ENCODE measurements around the gene PCBP3.
"Not testable (repeated sequence)": the region's sequence is repeated elsewhere in the genome, so short reads cannot be mapped to it uniquely, and the experiment has no call there.

The PCBP3 gene

GRCh38 chr21:45791562-45792418, 148.3 kb downstream of the PCBP3 start:
- DNase-seq = peak in 5 of 42 donors; percentile 2 to 64 (median 20)
- intact Hi-C loops (cut with DNase I) = no loop called here

GRCh38 chr21:45792682-45793383, 149.3 kb downstream of the PCBP3 start:
- no peak for DNase-seq
- intact Hi-C loops (cut with DNase I) = no loop called here

- no peak for DNase-seq
- intact Hi-C loops (cut with DNase I) = no loop called here
Observed at GRCh38 chr21:45794027-45794426, 150.5 kb downstream of the PCBP3 start.

- intact Hi-C loops (cut with DNase I) = no loop called here
- DNase-seq = no peak
Observed at GRCh38 chr21:45796003-45796402, 152.5 kb downstream of the PCBP3 start.

- intact Hi-C loops (cut with DNase I) = no loop called here
- no peak for DNase-seq
Observed at GRCh38 chr21:45797338-45797737, 153.8 kb downstream of the PCBP3 start.

- intact Hi-C loops (cut with DNase I) = no loop called here
Observed at GRCh38 chr21:45799765-45800338, 156.3 kb downstream of the PCBP3 start.

GRCh38 chr21:45800339-45801080, 157.0 kb downstream of the PCBP3 start:
- intact Hi-C loops (cut with DNase I) = no loop called here
- peak in 1 of 42 donors; percentile 21 for DNase-seq

More at GRCh38 chr21:45799765-45800338, 156.3 kb downstream of the PCBP3 start:
- peak in 1 of 42 donors; percentile 27 for DNase-seq

GRCh38 chr21:45801129-45801964, 157.8 kb downstream of the PCBP3 start:
- intact Hi-C loops (cut with DNase I) = no loop called here
- no peak for DNase-seq

- DNase-seq = no peak
- intact Hi-C loops (cut with DNase I) = no loop called here
Observed at GRCh38 chr21:45801989-45802388, 158.5 kb downstream of the PCBP3 start.

- DNase-seq = no peak
- intact Hi-C loops (cut with DNase I) = no loop called here
Observed at GRCh38 chr21:45802425-45802824, 158.9 kb downstream of the PCBP3 start.

- peak in 1 of 42 donors; percentile 26 for DNase-seq
- intact Hi-C loops (cut with DNase I) = no loop called here
Observed at GRCh38 chr21:45802956-45803617, 159.6 kb downstream of the PCBP3 start.

GRCh38 chr21:45803618-45804340, 160.3 kb downstream of the PCBP3 start:
- intact Hi-C loops (cut with DNase I) = no loop called here
- peak in 1 of 42 donors; percentile 23 for DNase-seq

- intact Hi-C loops (cut with DNase I) = no loop called here
- DNase-seq = peak in 1 of 42 donors; percentile 15
Observed at GRCh38 chr21:45804809-45805313, 161.3 kb downstream of the PCBP3 start.

- intact Hi-C loops (cut with DNase I) = no loop called here
- no peak for DNase-seq
Observed at GRCh38 chr21:45805321-45805720, 161.8 kb downstream of the PCBP3 start.

- intact Hi-C loops (cut with DNase I) = no loop called here
- DNase-seq = peak in 3 of 42 donors; percentile 3 to 17 (median 9)
Observed at GRCh38 chr21:45806042-45806441, 162.5 kb downstream of the PCBP3 start.

GRCh38 chr21:45808663-45809062, 165.1 kb downstream of the PCBP3 start:
- intact Hi-C loops (cut with DNase I); DNase-seq: not testable (repeated sequence)

GRCh38 chr21:45809421-45809820, 165.9 kb downstream of the PCBP3 start:
- intact Hi-C loops (cut with DNase I) = no loop called here
- DNase-seq = peak in 3 of 42 donors; percentile 5 to 29 (median 18)

Measured in head of caudate nucleus (tissue), 42 donors.